Globus pallidus (tissue), 1 donor: ENCODE data around the gene NPTXR.

Experiments used
- DNase-seq: peaks from one replicate; pipeline ENCODE4 v3.0.0-alpha.2; 2015; ENCODE audit warnings: low spot score

NPTXR gene

GRCh38 chr22:38853196-38853651 is 9.4 kb upstream of the NPTXR start:
- no peak for DNase-seq

- DNase-seq: no peak
These were observed 8.7 kb upstream of the NPTXR start for GRCh38 chr22:38852522-38852921.

GRCh38 chr22:38850941-38851849 is 7.4 kb upstream of the NPTXR start:
- DNase-seq: no peak

- no peak for DNase-seq
These were observed 6.6 kb upstream of the NPTXR start for GRCh38 chr22:38850399-38850798.

GRCh38 chr22:38849811-38850210 is 6.0 kb upstream of the NPTXR start:
- DNase-seq: no peak

- DNase-seq: no peak
These were observed 2.6 kb upstream of the NPTXR start for GRCh38 chr22:38846412-38846811.

GRCh38 chr22:38845004-38845740 is 1.3 kb upstream of the NPTXR start:
- DNase-seq: no peak

GRCh38 chr22:38844315-38845003 is 631 bp upstream of the NPTXR start:
- no peak for DNase-seq

GRCh38 chr22:38843201-38843656 is 599 bp downstream of the NPTXR start:
- DNase-seq: peak; percentile 58

- DNase-seq: no peak
These were observed 1.2 kb downstream of the NPTXR start for GRCh38 chr22:38842512-38843200.

GRCh38 chr22:38841635-38842034 is 2.2 kb downstream of the NPTXR start:
- no peak for DNase-seq

GRCh38 chr22:38841211-38841610 is 2.6 kb downstream of the NPTXR start:
- DNase-seq: no peak

- DNase-seq: no peak
These were observed 3.7 kb downstream of the NPTXR start for GRCh38 chr22:38840129-38840528.

- no peak for DNase-seq
These were observed 4.1 kb downstream of the NPTXR start for GRCh38 chr22:38839686-38840085.

GRCh38 chr22:38837414-38837928 is 6.4 kb downstream of the NPTXR start:
- no peak for DNase-seq

- DNase-seq: no peak
These were observed 7.9 kb downstream of the NPTXR start for GRCh38 chr22:38835888-38836301.

- no peak for DNase-seq
These were observed 8.8 kb downstream of the NPTXR start for GRCh38 chr22:38834991-38835390.

- DNase-seq: no peak
These were observed 9.4 kb downstream of the NPTXR start for GRCh38 chr22:38834215-38834953.

- DNase-seq: no peak
These were observed 10.8 kb downstream of the NPTXR start for GRCh38 chr22:38833061-38833460.
